SK-N-SH (cell line): ENCODE measurements around the gene ACO1. TPM values are rescaled to one million over a fixed set of nuclear protein-coding genes. Genes with fewer than 3 reads are reported as not detected.

Experiments used
- CTCF ChIA-PET: fragments of 300-600, 350-600 bp; formaldehyde crosslinking; extraction: SDS; loops from one replicate; lab custom pipeline; 2021; lab: Yijun Ruan, JAX
- POLR2A ChIA-PET: fragments of 350-600 bp; sonication (Branson Sonifier 250); formaldehyde crosslinking; extraction: SDS; loops from one replicate; lab custom pipeline; 2020; ENCODE audit warnings: antibody characterized with exemption, inconsistent platforms; lab: Yijun Ruan, JAX
- DNase-seq: peaks from one replicate; pipeline ENCODE4 v3.0.0; 2012
- H2AFZ ChIP-seq: fragments of 200-600 bp; sonication (generic); 2 replicates; pipeline ENCODE4 v1.8.1; 2016; ENCODE audit warnings: antibody characterized with exemption, mild to moderate bottlenecking, low read depth
- H3F3A ChIP-seq: fragments of 200-600 bp; sonication (generic); replicated peaks from 2 replicates; pipeline ENCODE3; 2016; ENCODE audit warnings: antibody characterized with exemption, mild to moderate bottlenecking; ENCODE audit not compliant: insufficient read depth
- H3K27ac ChIP-seq, 2 experiments: fragments of 200-500 bp in 1 of 2; fragments of 200-600 bp in 1 of 2; sonication (Bioruptor generic) in 1 of 2; sonication (generic), shearing (Covaris generic) in 1 of 2; 2 replicates each; pipeline versions ENCODE4 v1.5.1 to v1.6.1; 2014 to 2016; ENCODE audit warnings: low read depth in 2 of 2, inconsistent platforms in 1 of 2, low read length in 1 of 2, mild to moderate bottlenecking in 1 of 2, mixed read lengths in 1 of 2
- H3K27me3 ChIP-seq: fragments of 200-600 bp; sonication (generic), shearing (Covaris generic); 2 replicates; pipeline ENCODE4 v1.6.1; 2016; ENCODE audit warnings: mixed run types; ENCODE audit not compliant: insufficient read depth
- H3K36me3 ChIP-seq, 2 experiments: fragments of 200-500 bp in 1 of 2; fragments of 200-600 bp in 1 of 2; sonication (Bioruptor generic) in 1 of 2; sonication (generic) in 1 of 2; replicated peaks in 1 of 2; 2 replicates each; pipeline versions ENCODE3 to v1.5.1; 2014 to 2016; ENCODE audit warnings: low read length in 1 of 2, mild to moderate bottlenecking in 1 of 2; ENCODE audit not compliant: insufficient read depth in 2 of 2, control insufficient read depth in 1 of 2
- H3K4me1 ChIP-seq, 2 experiments: fragments of 200-500 bp in 1 of 2; fragments of 200-600 bp in 1 of 2; sonication (Bioruptor generic) in 1 of 2; sonication (generic), shearing (Covaris generic) in 1 of 2; 2 replicates each; pipeline versions ENCODE4 v1.5.1 to v1.6.1; 2014 to 2016; ENCODE audit warnings: low read depth in 1 of 2, low read length in 1 of 2, mixed run types in 1 of 2; ENCODE audit not compliant: insufficient read depth in 2 of 2, control insufficient read depth in 1 of 2
- H3K4me2 ChIP-seq: fragments of 200-600 bp; sonication (generic), shearing (Covaris generic); 2 replicates; pipeline ENCODE4 v1.6.1; 2017; ENCODE audit warnings: mixed run types
- H3K4me3 ChIP-seq, 2 experiments: fragments of 200-500 bp in 1 of 2; fragments of 200-600 bp in 1 of 2; sonication (Bioruptor generic) in 1 of 2; sonication (generic), shearing (Covaris generic) in 1 of 2; 2 replicates each; pipeline versions ENCODE4 v1.5.1 to v1.8.1; 2014 to 2016; ENCODE audit warnings: low read depth in 2 of 2, inconsistent platforms in 1 of 2, low read length in 1 of 2, mild to moderate bottlenecking in 1 of 2, mixed read lengths in 1 of 2, moderate library complexity in 1 of 2
- H3K79me2 ChIP-seq: fragments of 200-600 bp; sonication (generic); 2 replicates; pipeline ENCODE4 v1.8.1; 2017; ENCODE audit warnings: mild to moderate bottlenecking; ENCODE audit not compliant: insufficient read depth
- H3K9ac ChIP-seq: fragments of 200-600 bp; sonication (generic); 2 replicates; pipeline ENCODE4 v1.6.1; 2017; ENCODE audit warnings: mixed run types
- H3K9me2 ChIP-seq: fragments of 200-600 bp; sonication (generic); 2 replicates; pipeline ENCODE4 v1.6.1; 2017; ENCODE audit warnings: mixed run types
- H3K9me3 ChIP-seq: fragments of 200-600 bp; sonication (generic); 2 replicates; pipeline ENCODE4 v1.6.1; 2017; ENCODE audit warnings: mixed run types, mild to moderate bottlenecking, moderate library complexity
- H4K20me1 ChIP-seq: fragments of 200-600 bp; sonication (generic); 2 replicates; pipeline ENCODE4 v1.6.1; 2017; ENCODE audit warnings: mild to moderate bottlenecking, mixed run types; ENCODE audit not compliant: insufficient read depth
- CHD2 ChIP-seq: fragments of 150-350 bp; IDR thresholded peaks from 2 replicates; pipeline ENCODE4 v1.6.1; 2018; ENCODE audit warnings: low read length; ENCODE audit not compliant: partially characterized antibody
- EZH2phosphoT487 ChIP-seq: fragments of 200-600 bp; sonication (generic); IDR thresholded peaks from 2 replicates; pipeline ENCODE4 v1.6.1; 2017; ENCODE audit warnings: low read depth, mixed run types, mild to moderate bottlenecking, antibody characterized with exemption, moderate library complexity, borderline replicate concordance
- FOSL2 ChIP-seq: IDR thresholded peaks from 2 replicates; pipeline ENCODE4 v1.4.0; 2012; ENCODE audit warnings: low read depth, mild to moderate bottlenecking, moderate library complexity, borderline replicate concordance
- MEF2A ChIP-seq: IDR thresholded peaks from 2 replicates; pipeline ENCODE4 v1.4.0; 2012; ENCODE audit warnings: low read depth, borderline replicate concordance
- MXI1 ChIP-seq: IDR thresholded peaks from 2 replicates; pipeline ENCODE4 v1.6.1; 2012; ENCODE audit warnings: mild to moderate bottlenecking, low read depth, low read length, improper control_type of control experiment
- NFIC ChIP-seq: IDR thresholded peaks from 2 replicates; pipeline ENCODE4 v1.4.0; 2012; ENCODE audit warnings: borderline replicate concordance
- RAD21 ChIP-seq: IDR thresholded peaks from 2 replicates; pipeline ENCODE4 v1.6.1; 2012; ENCODE audit warnings: mild to moderate bottlenecking, low read length
- RFX5 ChIP-seq: IDR thresholded peaks from 2 replicates; pipeline ENCODE4 v1.6.1; 2012; ENCODE audit warnings: mild to moderate bottlenecking, improper control_type of control experiment, low read length
- RXRA ChIP-seq: IDR thresholded peaks from 2 replicates; pipeline ENCODE4 v1.4.0; 2012; ENCODE audit warnings: low read depth, mild to moderate bottlenecking, borderline replicate concordance
- SMC3 ChIP-seq: IDR thresholded peaks from 2 replicates; pipeline ENCODE4 v1.6.1; 2012; ENCODE audit warnings: low read depth, low read length, improper control_type of control experiment
- TCF12 ChIP-seq: IDR thresholded peaks from 2 replicates; pipeline ENCODE4 v1.4.0; 2012
- TEAD4 ChIP-seq: IDR thresholded peaks from 2 replicates; pipeline ENCODE4 v1.4.0; 2012; ENCODE audit warnings: mild to moderate bottlenecking, borderline replicate concordance; ENCODE audit not compliant: insufficient read depth
- YY1 ChIP-seq: IDR thresholded peaks from 2 replicates; pipeline ENCODE4 v1.4.0; 2012; ENCODE audit warnings: low read depth, mild to moderate bottlenecking
- WGBS: methylation state at CpG from one replicate; pipeline ENCODE4 v1.1.6; 2017; ENCODE audit warnings: low lambda C conversion rate; 5-methylcytosine and 5-hydroxymethylcytosine counted together
- polyA plus RNA-seq, 3 experiments: library from polyadenylated mRNA; depleted of rRNA; stranded (reverse); fragments of >200 nt; gene quantifications; 2 replicates each; pipeline ENCODE4 v1.2.3, GENCODE V29; 2012
- TF ChIP-seq, protein P1 (sequence below): IDR thresholded peaks from 2 replicates; pipeline ENCODE4 v1.4.0; 2012; ENCODE audit warnings: low read depth
- TF ChIP-seq, protein P2 (sequence below): IDR thresholded peaks from 2 replicates; pipeline ENCODE4; 2012
- TF ChIP-seq, protein P3 (sequence below): fragments of 150-350 bp; IDR thresholded peaks from 2 replicates; pipeline ENCODE4 v1.6.1; 2017; ENCODE audit warnings: antibody characterized with exemption, low read length, low read depth, borderline replicate concordance
- TF ChIP-seq, protein P4 (sequence below): IDR thresholded peaks from 2 replicates; pipeline ENCODE4 v1.4.0; 2012; ENCODE audit warnings: low read depth, borderline replicate concordance

ACO1 gene
- polyA plus RNA-seq, 1 of the 3 experiments (the other 2 are of a cell fraction), result 25.4 TPM

DNA sequence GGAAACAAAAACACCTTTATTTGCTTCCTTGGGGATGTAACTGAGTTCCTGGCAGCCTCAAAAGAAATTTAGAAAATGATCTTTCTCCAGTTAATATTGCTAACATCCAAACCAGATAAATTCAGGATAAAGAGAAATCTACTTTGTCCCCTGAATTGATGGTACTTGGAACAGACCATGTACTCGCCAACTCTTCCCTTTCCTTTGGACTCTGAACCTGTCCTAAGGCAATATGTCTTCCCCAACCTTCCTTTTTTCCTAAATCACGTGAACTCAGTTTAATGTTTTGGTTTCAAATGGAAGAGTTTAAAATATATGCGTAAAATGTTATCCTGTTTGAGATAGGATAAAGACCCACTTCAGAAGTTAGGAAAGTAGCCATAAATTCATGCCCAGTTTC is 28.0 kb downstream of the ACO1 start:
- no peak overlapping the region for H2AFZ ChIP-seq
- no peak overlapping the region for H3K9ac ChIP-seq
- H3K79me2 ChIP-seq, result no peaks in the 10 kb centered on the region
- no peaks in the 10 kb centered on the region for H3F3A ChIP-seq
- POLR2A ChIA-PET, result no interaction called here
- H4K20me1 ChIP-seq, result no peaks in the 10 kb centered on the region
- no peaks in the 10 kb centered on the region for H3K4me1 ChIP-seq
- H3K9me3 ChIP-seq, result no peaks in the 10 kb centered on the region
- CTCF ChIA-PET, result interaction anchor here (0.9 to 1.2 kb wide), 2 partner anchors 20 to 35 kb away, joined by 3 to 5 read pairs; no protein-coding TSS in a partner anchor
- H3K9me2 ChIP-seq, result no peaks in the 10 kb centered on the region
- H3K4me2 ChIP-seq, result no peak overlapping the region
- no peak for DNase-seq
- no peaks in the 10 kb centered on the region for H3K27me3 ChIP-seq
- no peak overlapping the region for H3K4me3 ChIP-seq
- peaks cover 33 to 42% of the 10 kb centered on the region in 2 experiments for H3K36me3 ChIP-seq
- TF ChIP-seq EZH2phosphoT487 (no peak), TEAD4 (no peak), NFIC (no peak), YY1 (no peak), MEF2A (no peak), RAD21 (no peak), CHD2 (no peak), RFX5 (no peak), TCF12 (no peak), RXRA (no peak), MXI1 (no peak), SMC3 (no peak), FOSL2 (no peak)
- TF ChIP-seq, protein P1, sequence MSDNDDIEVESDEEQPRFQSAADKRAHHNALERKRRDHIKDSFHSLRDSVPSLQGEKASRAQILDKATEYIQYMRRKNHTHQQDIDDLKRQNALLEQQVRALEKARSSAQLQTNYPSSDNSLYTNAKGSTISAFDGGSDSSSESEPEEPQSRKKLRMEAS, result no peak
- TF ChIP-seq, protein P2, sequence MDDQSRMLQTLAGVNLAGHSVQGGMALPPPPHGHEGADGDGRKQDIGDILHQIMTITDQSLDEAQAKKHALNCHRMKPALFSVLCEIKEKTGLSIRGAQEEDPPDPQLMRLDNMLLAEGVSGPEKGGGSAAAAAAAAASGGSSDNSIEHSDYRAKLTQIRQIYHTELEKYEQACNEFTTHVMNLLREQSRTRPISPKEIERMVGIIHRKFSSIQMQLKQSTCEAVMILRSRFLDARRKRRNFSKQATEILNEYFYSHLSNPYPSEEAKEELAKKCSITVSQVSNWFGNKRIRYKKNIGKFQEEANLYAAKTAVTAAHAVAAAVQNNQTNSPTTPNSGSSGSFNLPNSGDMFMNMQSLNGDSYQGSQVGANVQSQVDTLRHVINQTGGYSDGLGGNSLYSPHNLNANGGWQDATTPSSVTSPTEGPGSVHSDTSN, result no peak
- TF ChIP-seq, protein P3, sequence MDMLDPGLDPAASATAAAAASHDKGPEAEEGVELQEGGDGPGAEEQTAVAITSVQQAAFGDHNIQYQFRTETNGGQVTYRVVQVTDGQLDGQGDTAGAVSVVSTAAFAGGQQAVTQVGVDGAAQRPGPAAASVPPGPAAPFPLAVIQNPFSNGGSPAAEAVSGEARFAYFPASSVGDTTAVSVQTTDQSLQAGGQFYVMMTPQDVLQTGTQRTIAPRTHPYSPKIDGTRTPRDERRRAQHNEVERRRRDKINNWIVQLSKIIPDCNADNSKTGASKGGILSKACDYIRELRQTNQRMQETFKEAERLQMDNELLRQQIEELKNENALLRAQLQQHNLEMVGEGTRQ, result no peak
- H3K27ac ChIP-seq, result no peak overlapping the region
- WGBS, result 86% methylated on average over 3 of the region's 3 CpGs

DNA sequence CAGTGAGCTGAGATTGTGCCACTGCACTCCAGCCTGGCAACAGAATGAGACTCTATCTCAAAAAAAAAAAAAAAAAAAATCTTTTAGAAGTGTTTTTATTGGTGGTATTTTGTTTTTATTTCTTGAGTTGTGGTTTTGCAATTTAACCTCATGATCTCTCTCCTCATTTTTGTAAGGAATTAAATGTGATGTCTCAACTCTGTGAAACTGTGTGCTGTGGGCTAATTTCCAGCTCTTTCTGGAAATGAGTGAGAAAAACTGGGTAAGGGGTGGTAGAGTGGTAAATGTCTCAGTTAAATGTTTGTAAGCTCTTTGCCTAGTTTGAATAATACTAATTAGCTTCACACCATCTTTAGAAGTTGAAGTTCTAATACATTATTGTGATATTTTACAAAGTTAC is 29.0 kb downstream of the ACO1 start:
- Histone ChIP-seq H3K27me3 (no peaks in the 10 kb centered on the region), H3K79me2 (no peaks in the 10 kb centered on the region), H3K9me3 (no peaks in the 10 kb centered on the region), H3K4me2 (no peak overlapping the region), H4K20me1 (no peaks in the 10 kb centered on the region), H3K4me1 (no peaks in the 10 kb centered on the region), H2AFZ (no peak overlapping the region), H3K9ac (no peak overlapping the region), H3K36me3 (peaks cover 25 to 32% of the 10 kb centered on the region in 2 experiments), H3K27ac (no peak overlapping the region), H3K4me3 (no peak overlapping the region), H3F3A (no peaks in the 10 kb centered on the region), H3K9me2 (no peaks in the 10 kb centered on the region)
- no peak for DNase-seq
- no peak for TF ChIP-seq RFX5
- TF ChIP-seq, protein P4, sequence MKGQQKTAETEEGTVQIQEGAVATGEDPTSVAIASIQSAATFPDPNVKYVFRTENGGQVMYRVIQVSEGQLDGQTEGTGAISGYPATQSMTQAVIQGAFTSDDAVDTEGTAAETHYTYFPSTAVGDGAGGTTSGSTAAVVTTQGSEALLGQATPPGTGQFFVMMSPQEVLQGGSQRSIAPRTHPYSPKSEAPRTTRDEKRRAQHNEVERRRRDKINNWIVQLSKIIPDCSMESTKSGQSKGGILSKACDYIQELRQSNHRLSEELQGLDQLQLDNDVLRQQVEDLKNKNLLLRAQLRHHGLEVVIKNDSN, result no peak
- TF ChIP-seq MEF2A, result no peak
- no peak for TF ChIP-seq YY1
- TF ChIP-seq SMC3, result no peak
- no peak for TF ChIP-seq FOSL2
- ChIA-PET POLR2A (interaction anchor here (0.6 kb wide), 1 partner anchor 27 kb away, joined by 4 read pairs; no protein-coding TSS in a partner anchor), CTCF (interaction anchor here (0.7 to 1.5 kb wide), 4 partner anchors 22 to 163 kb away, joined by 3 to 5 read pairs (median 4); no protein-coding TSS in a partner anchor)
